Activated B cell treated with CpG ODN at 0.5 μM for 24 hours (primary cell): Measurements from ENCODE around the gene EYA3. TPM values are rescaled to one million over a fixed set of nuclear protein-coding genes. Genes with fewer than 3 reads are reported as not detected.

ENCODE experiments used
- ATAC-seq: fragments of 200-7000 bp; cut with Tn5 transposase; one replicate; pipeline ENCODE4 v1.10.0; 2021; ENCODE audit warnings: low read depth, mild to moderate bottlenecking, moderate library complexity
- CTCF ChIA-PET: fragments of 350-600 bp; sonication (Branson Sonifier 250); formaldehyde crosslinking; loops from one replicate; lab custom pipeline; 2021; ENCODE audit warnings: antibody characterized with exemption; lab: Charles Lee
- POLR2A ChIA-PET: fragments of 350-600 bp; sonication (Branson Sonifier 250); formaldehyde crosslinking; loops from one replicate; lab custom pipeline; 2021; ENCODE audit warnings: antibody characterized with exemption; lab: Charles Lee
- DNase-seq: peaks from one replicate; pipeline ENCODE4 v3.0.0; 2022
- H3K27ac Mint-ChIP-seq: one replicate; pipeline ENCODE4 v1.8.0; 2020; ENCODE audit warnings: mixed read lengths
- H3K27me3 Mint-ChIP-seq: one replicate; pipeline ENCODE4 v1.8.0; 2021; ENCODE audit warnings: mixed read lengths
- H3K36me3 Mint-ChIP-seq: one replicate; pipeline ENCODE4 v1.8.0; 2021; ENCODE audit warnings: low read depth, mixed read lengths
- H3K4me1 Mint-ChIP-seq: one replicate; pipeline ENCODE4 v1.8.0; 2021; ENCODE audit warnings: mixed read lengths
- H3K4me3 Mint-ChIP-seq: one replicate; pipeline ENCODE4 v1.8.0; 2020; ENCODE audit warnings: mild to moderate bottlenecking, mixed read lengths
- H3K9me3 Mint-ChIP-seq: one replicate; pipeline ENCODE4 v1.8.0; 2020; ENCODE audit warnings: mixed read lengths
- CTCF ChIP-seq: fragments of 200-600 bp; IDR thresholded peaks from one replicate; pipeline ENCODE4 v1.8.0; 2022; ENCODE audit warnings: antibody characterized with exemption, mild to moderate bottlenecking
- intact Hi-C: fragments of 100-400 bp; cut with micrococcal nuclease; formaldehyde crosslinking; loops from one replicate; pipeline ENCODE4 v1.15.1; 2024
- total RNA-seq: library from RNA; stranded (reverse); gene quantifications from 2 replicates; pipeline ENCODE4 v1.2.3, GENCODE V29; 2022

The EYA3 gene
- total RNA-seq, 1 donor from 2014 or later: 31.0 TPM

GRCh38 chr1:27960762-27961645 is 127.4 kb downstream of the EYA3 start:
- Mint-ChIP-seq H3K9me3 (no peaks in the 10 kb centered on the region), H3K4me1 (peaks cover 20% of the 10 kb centered on the region), H3K27me3 (no peaks in the 10 kb centered on the region), H3K27ac (peak overlapping the region; percentile 41), H3K4me3 (peak overlapping the region; percentile 89), H3K36me3 (peaks cover 25% of the 10 kb centered on the region)
- DNase-seq (no peak), ATAC-seq (no peak)
- no peak for TF ChIP-seq CTCF
- intact Hi-C loops: loop anchor here (5.0 kb wide), 1 partner anchor 104 kb away; no protein-coding TSS in a partner anchor
- POLR2A ChIA-PET: interaction anchor here (1.1 to 1.5 kb wide), 2 partner anchors 69 to 188 kb away, joined by 4 to 6 read pairs; partner anchors contain the start of gene STX12
- CTCF ChIA-PET: interaction anchor here (1.2 to 3.9 kb wide), 2 partner anchors 18 to 103 kb away, joined by 3 to 13 read pairs; no protein-coding TSS in a partner anchor

- Mint-ChIP-seq H3K27ac (peak within 1 kb of the TSS; percentile 83), H3K27me3 (no peaks in the 10 kb centered on the region), H3K9me3 (no peaks in the 10 kb centered on the region), H3K4me3 (peak within 1 kb of the TSS; percentile 89), H3K4me1 (peaks cover 20% of the 10 kb centered on the region), H3K36me3 (peaks cover 18% of the 10 kb centered on the region)
- TF ChIP-seq CTCF: no peak
- DNase-seq: peak; percentile 86
- ChIA-PET POLR2A (interaction anchor here (0.7 to 1.9 kb wide), 6 partner anchors 11 to 369 kb away, joined by 3 to 7 read pairs (median 4); partner anchors contain the start of genes EYA3, MED18, PPP1R8 and STX12), CTCF (interaction anchor here (3.9 kb wide), 1 partner anchor 19 kb away, joined by 13 read pairs; no protein-coding TSS in a partner anchor)
- ATAC-seq: peak; percentile 99
- intact Hi-C loops: loop anchor here (5.0 kb wide), 2 partner anchors 103 to 233 kb away; partner anchors contain the start of gene FAM76A
These were observed 128.4 kb downstream of the EYA3 start, which contains the start of gene XKR8 for GRCh38 chr1:27959792-27960603. Gene XKR8, plus strand, starts transcription at chr1:27959973. Its CDS starts 97 bp downstream, at chr1:27960070.

DNA sequence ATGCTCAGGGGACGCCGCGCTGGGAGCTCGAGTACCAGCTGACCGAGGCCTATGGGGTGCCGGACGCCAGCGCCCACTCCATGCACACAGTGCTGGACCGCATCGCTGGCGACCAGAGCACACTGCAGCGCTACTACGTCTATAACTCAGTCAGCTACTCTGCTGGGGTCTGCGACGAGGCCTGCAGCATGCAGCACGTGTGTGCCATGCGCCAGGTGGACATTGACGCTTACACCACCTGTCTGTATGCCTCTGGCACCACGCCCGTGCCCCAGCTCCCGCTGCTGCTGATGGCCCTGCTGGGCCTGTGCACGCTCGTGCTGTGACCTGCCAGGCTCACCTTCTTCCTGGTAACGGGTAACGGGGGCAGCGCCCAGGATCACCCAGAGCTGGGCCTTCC is 129.9 kb downstream of the EYA3 start:
- H3K36me3 Mint-ChIP-seq: peaks cover 7% of the 10 kb centered on the region
- H3K4me1 Mint-ChIP-seq: peaks cover 20% of the 10 kb centered on the region
- H3K4me3 Mint-ChIP-seq: no peak overlapping the region
- POLR2A ChIA-PET: interaction anchor here (1.2 to 1.9 kb wide), 2 partner anchors 9 to 95 kb away, joined by 3 to 4 read pairs; no protein-coding TSS in a partner anchor
- ATAC-seq: no peak
- H3K27me3 Mint-ChIP-seq: no peaks in the 10 kb centered on the region
- TF ChIP-seq CTCF: no peak
- no peak for DNase-seq
- no peak overlapping the region for H3K27ac Mint-ChIP-seq
- CTCF ChIA-PET: interaction anchor here (3.9 kb wide), 1 partner anchor 21 kb away, joined by 13 read pairs; no protein-coding TSS in a partner anchor
- H3K9me3 Mint-ChIP-seq: no peaks in the 10 kb centered on the region
- intact Hi-C loops: loop anchor here (5.0 kb wide), 1 partner anchor 231 kb away; the partner anchor contains the start of gene FAM76A

GRCh38 chr1:27957655-27958054 is 130.8 kb downstream of the EYA3 start:
- no peak for ATAC-seq
- no peak for TF ChIP-seq CTCF
- peaks cover under 1% of the 10 kb centered on the region for H3K36me3 Mint-ChIP-seq
- no peak for DNase-seq
- intact Hi-C loops: loop anchor here (5.0 kb wide), 1 partner anchor 230 kb away; the partner anchor contains the start of gene FAM76A
- ChIA-PET CTCF (no interaction called here), POLR2A (interaction anchor here (1.9 kb wide), 1 partner anchor 8 kb away, joined by 4 read pairs; no protein-coding TSS in a partner anchor)
- H3K9me3 Mint-ChIP-seq: no peaks in the 10 kb centered on the region
- no peak overlapping the region for H3K27ac Mint-ChIP-seq
- no peaks in the 10 kb centered on the region for H3K27me3 Mint-ChIP-seq
- no peak overlapping the region for H3K4me3 Mint-ChIP-seq
- peaks cover 20% of the 10 kb centered on the region for H3K4me1 Mint-ChIP-seq
